ENCODE measurements around the gene PPM1F. TPM values are rescaled to one million over a fixed set of nuclear protein-coding genes. Genes with fewer than 3 reads are reported as not detected.

PPM1F gene
- total RNA-seq, 1 experiment from 2014 or later, result 28.6 TPM

GRCh38 chr22:21952586-21953571, at the start of gene PPM1F (continued):
- no peak for TF ChIP-seq ZNF219 (CRISPR knock-in tag; IDR thresholded peaks at IDR 0.05; ENCODE audit: borderline replicate concordance)
- TF ChIP-seq CREB1 (CRISPR knock-in tag; IDR thresholded peaks at IDR 0.05), result no peak
- no peak for TF ChIP-seq SMAD3 (CRISPR knock-in tag; IDR thresholded peaks at IDR 0.05; ENCODE audit: borderline replicate concordance)
- no peak for TF ChIP-seq ZNF317 (CRISPR knock-in tag; IDR thresholded peaks at IDR 0.05; ENCODE audit: borderline replicate concordance, low read depth)
- TF ChIP-seq E2F1 (CRISPR knock-in tag; IDR thresholded peaks at IDR 0.05), result no peak
- TF ChIP-seq ATF3 (CRISPR knock-in tag; conservative IDR thresholded peaks at IDR 0.05), result no peak
- TF ChIP-seq ZNF671 (CRISPR knock-in tag; IDR thresholded peaks at IDR 0.05), result no peak
- TF ChIP-seq ARID4B (CRISPR knock-in tag; IDR thresholded peaks at IDR 0.05; ENCODE audit: borderline replicate concordance), result 0 out of 2 replicates have a peak, but pooled peaks have one; percentile 26
- TF ChIP-seq FOXP1 (CRISPR knock-in tag; IDR thresholded peaks at IDR 0.05; ENCODE audit: borderline replicate concordance), result peak; percentile 53; the same call in 1 of the 2 replicates
- TF ChIP-seq AR (CRISPR knock-in tag; IDR thresholded peaks at IDR 0.05), result no peak
- TF ChIP-seq CREM (CRISPR knock-in tag; IDR thresholded peaks at IDR 0.05), result no peak
- TF ChIP-seq HMGA2 (CRISPR knock-in tag; IDR thresholded peaks at IDR 0.05), result no peak
- TF ChIP-seq TCF7 (CRISPR knock-in tag; IDR thresholded peaks at IDR 0.05; ENCODE audit: low read depth), result no peak
- TF ChIP-seq ATF1 (CRISPR knock-in tag; IDR thresholded peaks at IDR 0.05), result no peak
- no peak for TF ChIP-seq ZNF425 (CRISPR knock-in tag; conservative IDR thresholded peaks at IDR 0.05)
- TF ChIP-seq ZBTB43 (CRISPR knock-in tag; IDR thresholded peaks at IDR 0.05), result no peak
- TF ChIP-seq NFATC4 (CRISPR knock-in tag; IDR thresholded peaks at IDR 0.05), result no peak
- TF ChIP-seq SMAD4 (CRISPR knock-in tag; IDR thresholded peaks at IDR 0.05), result no peak
- no peak for TF ChIP-seq RORB (CRISPR knock-in tag; IDR thresholded peaks at IDR 0.05)
- TF ChIP-seq ZNF263 (CRISPR knock-in tag; IDR thresholded peaks at IDR 0.05; ENCODE audit: low read depth), result no peak
- no peak for TF ChIP-seq IRF2 (CRISPR knock-in tag; IDR thresholded peaks at IDR 0.05; ENCODE audit: borderline replicate concordance, low read depth)
- TF ChIP-seq NR3C1 (CRISPR knock-in tag; conservative IDR thresholded peaks at IDR 0.05; ENCODE audit: low read depth), result no peak
- TF ChIP-seq CTCF (IDR thresholded peaks at IDR 0.05), result peak; percentile 92
